GM21367 (cell line): ENCODE data around the gene LTBR.
"Not testable (repeated sequence)": the region's sequence is repeated elsewhere in the genome, so short reads cannot be mapped to it uniquely, and the experiment has no call there.

Experiments used
- ATAC-seq: cut with Tn5 transposase; IDR thresholded peaks from one replicate; pipeline ENCODE4 v1.9.1; 2021; ENCODE audit not compliant: unreplicated experiment

Gene LTBR

DNA sequence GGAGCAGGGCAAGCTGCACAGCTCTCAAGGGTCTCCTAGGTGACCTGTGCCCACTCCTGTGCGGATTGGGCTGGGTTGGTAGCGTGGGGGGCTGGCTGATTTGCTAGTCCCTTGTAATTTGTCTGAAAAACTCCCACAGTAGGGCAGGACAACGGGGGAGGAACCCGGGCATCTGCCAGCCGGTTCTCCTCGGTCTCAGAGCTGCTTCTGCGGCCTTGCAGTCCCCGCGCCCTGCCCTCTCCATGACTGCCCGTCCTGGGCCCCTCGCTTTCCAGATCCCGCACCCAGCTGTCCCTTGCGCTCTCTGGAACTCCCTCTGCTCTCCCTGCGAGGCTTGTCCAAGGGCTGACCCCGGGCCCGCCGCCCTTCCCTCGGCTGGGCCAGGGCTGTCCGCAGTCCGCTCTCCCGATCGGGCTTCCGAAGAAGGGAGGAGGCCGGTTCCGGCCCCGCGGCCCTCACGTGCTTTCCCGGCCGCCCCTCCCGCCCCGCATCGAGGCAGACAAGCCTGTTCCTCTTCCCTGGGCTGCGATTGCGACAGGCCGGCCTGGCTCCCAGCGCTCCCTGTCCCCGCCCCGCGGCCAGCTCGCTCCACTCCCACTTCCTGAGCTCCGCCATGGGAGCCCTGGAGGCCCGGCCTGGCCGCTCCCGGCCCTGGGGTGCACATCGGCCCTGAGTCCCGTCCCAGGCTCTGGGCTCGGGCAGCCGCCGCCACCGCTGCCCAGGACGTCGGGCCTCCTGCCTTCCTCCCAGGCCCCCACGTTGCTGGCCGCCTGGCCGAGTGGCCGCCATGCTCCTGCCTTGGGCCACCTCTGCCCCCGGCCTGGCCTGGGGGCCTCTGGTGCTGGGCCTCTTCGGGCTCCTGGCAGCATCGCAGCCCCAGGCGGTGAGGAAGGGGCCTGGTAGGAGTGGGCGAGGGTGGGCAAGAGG lies at the start of gene LTBR:
Gene LTBR, plus strand, starts transcription at position 591 of the 927 bp plus-strand sequence. Its CDS starts 197 bp downstream, at position 788.
- no peak for ATAC-seq

GRCh38 chr12:6334359-6334758 lies 49.6 kb upstream of the LTBR start:
- no peak for ATAC-seq

DNA sequence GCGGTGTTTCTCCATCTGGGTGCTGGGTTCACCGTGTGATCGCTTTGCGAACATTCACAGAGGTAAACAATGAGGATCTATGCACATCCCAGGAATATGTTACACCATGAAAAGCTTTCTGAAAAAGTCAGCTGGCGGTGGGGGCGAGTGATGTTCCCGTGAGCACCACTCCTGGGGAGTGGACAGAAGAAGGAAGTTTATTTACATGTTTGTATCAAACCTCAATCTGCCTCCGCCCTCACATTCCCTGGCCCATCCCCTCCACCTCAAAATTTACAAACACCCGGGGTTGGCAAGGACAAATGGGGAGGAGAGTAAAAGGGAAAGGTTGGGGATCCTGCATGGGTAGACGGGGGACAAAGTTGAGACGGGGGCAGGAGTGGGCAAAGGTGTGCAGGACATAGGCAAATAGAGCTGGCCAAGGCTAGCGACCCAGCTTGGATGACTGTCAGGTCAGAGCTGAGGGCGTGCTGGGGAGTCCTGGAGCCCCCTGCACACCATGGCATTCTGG lies 49.0 kb upstream of the LTBR start:
- ATAC-seq, result no peak

DNA sequence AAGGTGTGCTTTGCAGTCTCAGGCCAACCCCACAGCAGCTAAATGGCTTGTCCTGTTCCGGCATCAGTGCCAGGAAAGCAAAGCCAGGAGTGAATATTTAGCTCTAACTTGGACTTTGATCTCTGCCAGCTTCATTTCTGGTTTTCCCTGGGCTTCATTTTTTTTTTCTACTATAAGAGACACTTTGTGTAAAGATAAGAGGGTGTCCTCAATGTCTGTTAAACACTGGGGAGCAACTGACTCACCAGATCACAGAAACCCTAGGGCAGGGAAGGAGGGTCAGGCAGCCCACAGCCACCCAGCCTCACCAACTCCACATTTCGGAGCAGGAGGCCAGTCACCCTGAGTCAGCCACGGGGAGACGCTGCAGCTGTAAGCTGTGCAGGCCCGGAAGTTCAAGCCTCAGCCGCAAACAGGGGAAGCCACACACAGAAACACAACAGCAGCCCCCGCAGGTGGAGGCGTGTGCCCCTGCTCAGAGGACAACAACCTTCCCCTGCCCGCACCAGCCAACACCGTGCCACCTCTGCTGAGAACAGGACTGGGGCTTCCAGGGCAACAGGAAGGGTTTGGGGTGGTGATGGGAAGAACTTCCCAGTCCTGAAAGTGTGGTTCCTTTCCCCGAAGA lies 48.4 kb upstream of the LTBR start:
- peak; percentile 43 for ATAC-seq

- ATAC-seq, result no peak
Observed at GRCh38 chr12:6336079-6336888, 47.7 kb upstream of the LTBR start.

DNA sequence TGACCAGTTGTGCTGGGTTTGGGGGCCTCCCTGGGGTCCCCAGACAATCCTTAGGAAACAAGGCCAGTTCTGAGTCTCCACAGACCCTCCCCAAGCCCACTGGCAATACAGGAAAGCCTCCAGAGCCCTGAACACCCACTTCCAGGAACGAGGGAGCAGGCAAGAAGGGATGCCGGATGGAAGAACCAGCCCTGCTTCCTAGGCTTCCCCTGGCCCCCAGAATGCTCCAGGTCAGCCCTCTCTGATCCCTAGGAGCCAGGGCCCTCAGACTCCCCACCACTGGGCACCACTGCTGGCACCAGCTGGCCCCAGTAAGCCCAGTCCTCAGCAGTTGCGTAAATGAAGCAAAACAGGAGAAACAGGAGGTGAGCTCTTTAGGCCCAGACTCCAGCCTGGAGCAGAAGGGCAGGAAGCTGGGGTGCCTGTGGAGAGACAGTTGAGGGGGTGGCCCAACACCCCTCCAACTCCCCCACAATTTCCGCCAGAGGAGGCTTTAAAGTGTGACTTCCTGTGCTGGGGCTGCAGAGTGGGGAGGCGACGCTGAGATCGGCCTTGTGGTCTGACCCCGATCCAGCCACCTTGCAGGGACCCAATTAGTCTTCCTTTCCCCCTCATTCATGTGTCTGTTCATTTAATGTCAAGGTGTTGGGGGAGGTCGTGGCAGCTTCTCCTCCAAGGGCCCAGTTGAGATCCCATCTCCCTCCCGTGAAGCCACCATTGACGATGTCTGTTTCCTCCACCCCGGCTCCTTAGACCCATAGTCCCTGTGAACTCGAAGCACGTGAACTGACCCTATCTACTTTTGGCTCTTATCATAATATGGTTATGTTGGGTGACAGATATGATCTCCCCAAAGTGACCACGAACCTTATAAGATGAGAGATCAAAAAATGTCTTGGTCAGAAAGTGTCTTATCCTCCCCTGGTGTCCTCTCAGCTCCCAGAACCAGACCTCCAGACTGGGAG lies 46.8 kb upstream of the LTBR start:
- ATAC-seq, result no peak

DNA sequence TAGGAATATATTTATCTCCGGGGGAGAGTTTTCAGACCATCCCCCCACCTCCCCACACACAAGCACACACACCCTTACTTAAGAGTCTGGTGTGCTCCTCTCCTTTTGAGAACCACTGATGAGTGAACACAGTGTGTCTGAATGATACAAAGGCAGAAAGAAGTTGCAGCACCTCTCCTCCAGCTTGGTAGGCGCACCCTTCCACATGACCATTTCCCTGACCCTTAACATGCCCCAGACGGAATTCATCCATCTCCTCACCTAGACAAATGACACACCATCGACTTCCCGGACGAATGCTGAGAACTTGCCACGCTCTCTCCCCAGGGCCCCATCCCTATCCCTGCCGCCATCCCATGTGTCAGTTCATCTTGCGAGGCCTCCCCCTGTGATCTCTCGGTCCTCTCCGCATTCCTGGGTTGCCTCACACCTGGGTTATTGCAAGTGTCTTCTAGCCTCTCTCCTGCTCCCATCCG lies 46.0 kb upstream of the LTBR start:
- ATAC-seq, result no peak

- not testable (repeated sequence) for ATAC-seq
Observed at GRCh38 chr12:6338536-6338935, 45.4 kb upstream of the LTBR start.

DNA sequence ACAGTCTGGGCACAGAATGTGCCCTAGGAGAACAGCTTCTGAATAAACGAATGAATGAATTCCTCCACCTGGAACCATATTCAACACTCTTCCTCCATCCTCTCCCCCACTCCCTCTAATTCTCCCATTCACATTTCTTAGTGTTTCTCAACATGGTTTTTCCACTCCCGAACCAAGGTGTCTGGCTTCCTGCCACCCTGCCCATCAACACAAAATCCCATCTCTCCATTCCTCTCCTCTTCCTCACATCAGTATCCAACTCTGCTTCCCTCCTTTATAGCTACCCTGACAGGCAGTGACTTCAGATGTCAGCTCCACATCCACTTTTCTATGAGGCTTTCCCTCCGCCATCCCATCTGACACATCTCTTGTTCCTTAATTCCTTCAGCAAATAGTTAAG lies 45.0 kb upstream of the LTBR start:
- no peak for ATAC-seq

- no peak for ATAC-seq
Observed at GRCh38 chr12:6340032-6340638, 43.8 kb upstream of the LTBR start.

DNA sequence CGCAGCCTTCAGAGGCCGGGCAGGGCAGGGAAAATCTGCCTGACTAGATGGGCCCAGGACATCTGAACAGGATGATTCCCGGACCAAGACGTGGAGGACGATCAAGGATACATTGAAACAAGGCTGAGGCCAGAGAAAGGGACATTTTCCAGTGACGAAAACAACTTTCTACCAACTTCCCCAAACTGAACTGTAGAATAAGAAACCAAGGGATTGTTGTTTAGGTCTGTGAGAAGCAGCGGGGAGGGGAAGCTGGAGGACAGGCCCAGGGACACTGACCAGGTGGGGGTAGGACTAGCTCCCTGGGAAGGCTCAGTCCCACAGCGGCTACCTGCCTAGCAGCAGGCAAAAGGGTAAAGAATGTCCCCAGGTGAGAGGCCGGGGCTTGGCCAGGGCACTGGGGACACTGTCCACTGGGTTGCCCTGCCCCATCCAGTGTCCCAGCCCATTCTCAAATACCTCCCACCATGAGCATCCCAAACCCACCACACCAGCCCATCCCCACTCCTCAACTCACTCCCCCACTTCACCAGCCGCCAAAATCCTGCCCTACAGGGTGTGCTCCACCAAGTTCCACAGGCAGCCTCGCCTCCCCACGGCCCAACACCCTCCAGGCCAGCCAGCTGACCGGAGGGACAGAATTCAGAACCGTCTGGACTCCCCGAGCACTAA lies 43.1 kb upstream of the LTBR start:
- no peak for ATAC-seq

- no peak for ATAC-seq
Observed at GRCh38 chr12:6341417-6342139, 42.4 kb upstream of the LTBR start, which contains the start of gene TNFRSF1A. Gene TNFRSF1A (minus strand): TSS chr12:6342076. CDS start chr12:6341814, 262 bp downstream.

DNA sequence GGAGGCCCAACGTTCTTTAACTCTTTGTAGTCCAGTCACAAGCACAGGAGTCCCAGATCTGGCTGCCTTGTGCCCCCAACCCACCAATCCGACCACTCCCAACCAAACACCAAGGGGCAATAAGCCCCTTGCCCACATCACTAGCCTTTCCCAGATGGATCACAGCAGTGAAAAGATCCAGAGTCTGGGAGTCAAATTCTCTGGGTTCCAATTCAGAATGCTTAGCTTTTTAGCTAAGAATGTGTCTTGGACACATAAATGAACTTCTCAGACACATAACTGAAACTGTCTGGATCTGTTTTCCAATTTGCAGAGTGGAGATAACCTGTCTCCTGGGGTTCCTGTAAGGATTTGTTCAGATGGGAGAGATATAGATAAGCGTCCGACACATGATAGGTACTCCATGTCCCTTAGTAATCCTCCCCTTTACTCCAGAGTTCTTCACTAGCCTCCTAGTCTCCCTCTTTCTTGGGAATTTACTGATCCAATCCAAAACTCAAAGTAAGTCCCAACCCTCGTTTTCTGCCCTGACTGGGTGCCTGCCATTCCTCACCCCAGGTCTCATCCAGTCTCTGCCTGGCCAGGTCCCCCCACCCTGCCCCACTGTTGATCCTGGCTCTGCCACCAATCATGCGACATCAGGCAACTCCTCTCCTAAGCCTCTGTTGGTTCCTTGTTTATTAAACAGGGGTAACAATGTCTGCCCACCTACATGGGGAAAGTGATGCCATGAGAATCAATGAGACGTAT lies 41.6 kb upstream of the LTBR start:
- no peak for ATAC-seq

DNA sequence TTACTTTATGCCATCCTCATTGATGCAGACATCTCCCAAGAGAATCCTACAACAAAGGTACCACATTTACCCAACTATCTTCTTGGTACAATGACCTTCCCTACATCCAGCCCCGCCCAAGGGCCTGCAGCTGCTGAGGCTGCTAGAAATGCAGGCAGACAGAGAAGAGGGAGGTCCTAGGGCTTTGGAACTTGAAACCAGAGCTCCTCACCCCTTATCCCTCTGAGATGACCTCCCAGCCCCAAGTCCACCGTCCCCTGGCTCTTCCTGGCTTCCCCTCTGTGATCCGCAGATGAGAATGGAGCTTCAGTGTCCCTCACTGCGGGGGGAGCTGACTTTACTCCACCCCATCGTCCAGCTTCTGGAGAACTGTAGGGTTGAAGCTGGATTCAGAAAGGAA lies 40.4 kb upstream of the LTBR start:
- ATAC-seq, result no peak

DNA sequence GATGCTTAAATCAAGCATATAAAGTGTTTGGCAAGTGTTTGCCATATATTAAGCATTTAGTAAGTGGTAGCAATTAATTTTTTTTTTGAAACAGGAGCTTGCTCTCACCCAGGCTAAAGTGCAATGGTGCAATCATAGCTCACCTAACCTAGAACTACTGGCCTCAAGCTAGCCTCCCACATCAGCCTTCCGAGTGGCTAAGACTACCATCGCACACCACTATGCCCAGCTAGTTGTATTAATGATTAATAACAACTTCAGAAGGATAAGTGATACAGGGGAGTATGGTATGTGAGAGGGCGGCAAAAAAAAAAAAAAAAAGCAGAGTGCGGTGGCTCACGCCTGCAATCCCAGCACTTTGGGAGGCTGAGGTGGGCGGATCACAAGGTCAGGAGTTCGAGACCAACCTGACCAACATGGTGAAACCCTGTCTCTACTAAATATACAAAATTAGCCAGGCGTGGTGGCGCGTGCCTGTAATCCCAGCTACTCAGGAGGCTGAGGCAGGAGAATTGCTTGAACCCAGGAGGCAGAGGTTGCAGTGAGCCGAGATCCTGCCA lies 39.8 kb upstream of the LTBR start:
- ATAC-seq, result not testable (repeated sequence)

DNA sequence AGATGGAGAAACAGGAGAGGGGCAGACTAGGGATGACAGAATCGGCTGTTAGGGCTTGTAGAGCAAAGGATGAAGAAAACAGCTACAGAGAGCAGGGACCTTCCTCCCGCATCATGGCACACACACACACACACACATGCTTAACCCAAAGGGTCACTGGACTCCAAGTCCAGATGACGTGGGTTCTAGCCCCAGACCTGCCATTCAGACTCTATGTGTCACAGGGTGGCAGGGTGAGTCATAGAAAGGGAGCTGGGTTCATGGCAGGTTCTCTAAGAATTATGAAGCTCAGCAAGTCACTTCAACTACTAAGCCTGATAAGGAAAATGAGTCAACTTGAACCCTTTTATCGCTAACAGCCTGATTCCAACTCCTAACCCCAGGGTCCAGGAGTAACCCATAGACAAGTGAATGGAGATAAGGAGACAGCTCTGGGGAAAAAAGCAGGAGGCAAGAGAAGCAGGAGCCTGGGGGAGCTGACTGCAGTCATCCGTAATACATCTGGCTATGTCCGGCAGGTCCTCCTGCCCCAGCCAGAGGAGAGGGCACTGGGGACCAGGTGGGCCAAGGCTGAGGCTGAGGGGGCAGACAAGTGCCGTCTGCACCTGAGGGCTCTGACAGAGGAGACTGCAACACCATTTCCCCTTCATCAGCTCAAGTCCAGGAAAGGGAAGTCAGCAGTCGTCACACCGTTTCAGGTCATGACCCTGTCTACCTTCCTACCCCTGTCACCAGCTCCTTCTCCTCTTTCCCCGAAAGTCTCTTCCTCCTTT lies 38.5 kb upstream of the LTBR start:
- ATAC-seq, result no peak
